ENCODE data around the gene FCMR. TPM values are rescaled to one million over a fixed set of nuclear protein-coding genes. Genes with fewer than 3 reads are reported as not detected.

Gene FCMR
- total RNA-seq, 1 donor from 2014 or later = not detected

- Mint-ChIP-seq H3K27ac (no peak overlapping the region), H3K4me3 (ENCODE audit: low read depth) (no peak overlapping the region), H3K4me1 (ENCODE audit: low read depth) (peaks cover 5% of the 10 kb centered on the region), H3K9me3 (ENCODE audit: low read depth) (no peaks in the 10 kb centered on the region), H3K36me3 (ENCODE audit: insufficient read depth) (no peaks in the 10 kb centered on the region), H3K27me3 (peaks cover 49% of the 10 kb centered on the region)
- TF ChIP-seq, protein P1, sequence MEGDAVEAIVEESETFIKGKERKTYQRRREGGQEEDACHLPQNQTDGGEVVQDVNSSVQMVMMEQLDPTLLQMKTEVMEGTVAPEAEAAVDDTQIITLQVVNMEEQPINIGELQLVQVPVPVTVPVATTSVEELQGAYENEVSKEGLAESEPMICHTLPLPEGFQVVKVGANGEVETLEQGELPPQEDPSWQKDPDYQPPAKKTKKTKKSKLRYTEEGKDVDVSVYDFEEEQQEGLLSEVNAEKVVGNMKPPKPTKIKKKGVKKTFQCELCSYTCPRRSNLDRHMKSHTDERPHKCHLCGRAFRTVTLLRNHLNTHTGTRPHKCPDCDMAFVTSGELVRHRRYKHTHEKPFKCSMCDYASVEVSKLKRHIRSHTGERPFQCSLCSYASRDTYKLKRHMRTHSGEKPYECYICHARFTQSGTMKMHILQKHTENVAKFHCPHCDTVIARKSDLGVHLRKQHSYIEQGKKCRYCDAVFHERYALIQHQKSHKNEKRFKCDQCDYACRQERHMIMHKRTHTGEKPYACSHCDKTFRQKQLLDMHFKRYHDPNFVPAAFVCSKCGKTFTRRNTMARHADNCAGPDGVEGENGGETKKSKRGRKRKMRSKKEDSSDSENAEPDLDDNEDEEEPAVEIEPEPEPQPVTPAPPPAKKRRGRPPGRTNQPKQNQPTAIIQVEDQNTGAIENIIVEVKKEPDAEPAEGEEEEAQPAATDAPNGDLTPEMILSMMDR (IDR thresholded peaks at IDR 0.05; ENCODE audit: unreplicated experiment) = no peak
- no peak for DNase-seq (ENCODE audit: low spot score, unreplicated experiment)
Measured at GRCh38 chr1:206863266-206863665, 58.5 kb downstream of the FCMR start.

- Mint-ChIP-seq H3K27me3 (peaks cover 30% of the 10 kb centered on the region), H3K27ac (no peak overlapping the region), H3K9me3 (ENCODE audit: low read depth) (no peaks in the 10 kb centered on the region), H3K36me3 (ENCODE audit: insufficient read depth) (no peaks in the 10 kb centered on the region), H3K4me1 (ENCODE audit: low read depth) (peaks cover 5% of the 10 kb centered on the region), H3K4me3 (ENCODE audit: low read depth) (no peak overlapping the region)
- TF ChIP-seq, protein P1 (IDR thresholded peaks at IDR 0.05; ENCODE audit: unreplicated experiment) = no peak
- no peak for DNase-seq (ENCODE audit: low spot score, unreplicated experiment)
Measured at GRCh38 chr1:206860165-206860564, 61.6 kb downstream of the FCMR start.

DNA sequence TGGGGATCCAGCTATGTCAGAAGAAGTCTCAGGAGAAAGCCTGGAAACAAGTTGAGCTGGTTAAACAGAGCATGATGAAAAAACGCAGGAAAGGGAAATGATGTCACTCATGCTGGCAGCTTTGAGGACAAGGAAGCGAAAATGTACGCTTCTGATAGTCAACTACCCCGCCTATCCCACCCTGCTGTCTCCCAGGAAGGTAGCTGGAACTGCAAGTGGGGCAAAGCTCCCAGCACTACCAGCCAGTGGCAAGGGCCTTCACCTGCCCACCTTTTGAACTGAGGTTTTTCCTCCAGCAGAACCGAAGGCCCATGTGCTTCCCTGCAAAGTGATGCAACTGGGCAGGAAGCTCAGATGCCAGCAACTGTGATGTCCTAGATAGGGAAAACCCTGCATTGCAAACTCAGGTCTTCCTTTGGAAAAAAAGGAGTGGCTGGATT, 62.6 kb downstream of the FCMR start:
- H3K9me3 Mint-ChIP-seq (ENCODE audit: low read depth) = peaks cover 2% of the 10 kb centered on the region
- no peaks in the 10 kb centered on the region for H3K36me3 Mint-ChIP-seq (ENCODE audit: insufficient read depth)
- H3K4me1 Mint-ChIP-seq (ENCODE audit: low read depth) = peaks cover 8% of the 10 kb centered on the region
- no peak for DNase-seq (ENCODE audit: low spot score, unreplicated experiment)
- TF ChIP-seq, protein P1 (IDR thresholded peaks at IDR 0.05; ENCODE audit: unreplicated experiment) = no peak
- H3K4me3 Mint-ChIP-seq (ENCODE audit: low read depth) = no peak overlapping the region
- H3K27ac Mint-ChIP-seq = no peak overlapping the region
- peaks cover 26% of the 10 kb centered on the region for H3K27me3 Mint-ChIP-seq

- TF ChIP-seq, protein P1 (IDR thresholded peaks at IDR 0.05; ENCODE audit: unreplicated experiment) = peak; percentile 34
- Mint-ChIP-seq H3K9me3 (ENCODE audit: low read depth) (peaks cover 20% of the 10 kb centered on the region), H3K4me1 (ENCODE audit: low read depth) (peaks cover 3% of the 10 kb centered on the region), H3K36me3 (ENCODE audit: insufficient read depth) (no peaks in the 10 kb centered on the region), H3K4me3 (ENCODE audit: low read depth) (no peak overlapping the region), H3K27ac (no peak overlapping the region), H3K27me3 (peaks cover 21% of the 10 kb centered on the region)
- no peak for DNase-seq (ENCODE audit: low spot score, unreplicated experiment)
Measured at GRCh38 chr1:206856674-206857464, 64.9 kb downstream of the FCMR start.

- peaks cover 3% of the 10 kb centered on the region for H3K4me1 Mint-ChIP-seq (ENCODE audit: low read depth)
- TF ChIP-seq, protein P1 (IDR thresholded peaks at IDR 0.05; ENCODE audit: unreplicated experiment) = no peak
- no peak overlapping the region for H3K4me3 Mint-ChIP-seq (ENCODE audit: low read depth)
- H3K36me3 Mint-ChIP-seq (ENCODE audit: insufficient read depth) = no peaks in the 10 kb centered on the region
- peaks cover 15% of the 10 kb centered on the region for H3K27me3 Mint-ChIP-seq
- peaks cover 26% of the 10 kb centered on the region for H3K9me3 Mint-ChIP-seq (ENCODE audit: low read depth)
- H3K27ac Mint-ChIP-seq = no peak overlapping the region
- no peak for DNase-seq (ENCODE audit: low spot score, unreplicated experiment)
Measured at GRCh38 chr1:206855859-206856258, 65.9 kb downstream of the FCMR start.
